GM18870 (cell line): ENCODE measurements around the gene ABI3BP.
A peak's percentile ranks its signal among the peaks of the same experiment; 100 is the strongest.

Experiments used
- ATAC-seq: cut with Tn5 transposase; IDR thresholded peaks from one replicate; pipeline ENCODE4 v1.9.1; 2021; ENCODE audit warnings: moderate library complexity; ENCODE audit not compliant: unreplicated experiment

The ABI3BP gene

GRCh38 chr3:100891033-100891432, 102.2 kb downstream of the ABI3BP start:
- ATAC-seq = no peak

GRCh38 chr3:100888881-100889280, 104.3 kb downstream of the ABI3BP start:
- ATAC-seq = no peak

GRCh38 chr3:100882571-100882984, 110.6 kb downstream of the ABI3BP start:
- no peak for ATAC-seq

- no peak for ATAC-seq
Measured at GRCh38 chr3:100880845-100881244, 112.4 kb downstream of the ABI3BP start.

- ATAC-seq = no peak
Measured at GRCh38 chr3:100880072-100880471, 113.1 kb downstream of the ABI3BP start.

- ATAC-seq = no peak
Measured at GRCh38 chr3:100879195-100879810, 113.9 kb downstream of the ABI3BP start.

- ATAC-seq = no peak
Measured at GRCh38 chr3:100877286-100877685, 115.9 kb downstream of the ABI3BP start.

- ATAC-seq = no peak
Measured at GRCh38 chr3:100875239-100875638, 118.0 kb downstream of the ABI3BP start.

- no peak for ATAC-seq
Measured at GRCh38 chr3:100873611-100874010, 119.6 kb downstream of the ABI3BP start.

GRCh38 chr3:100871306-100871705, 121.9 kb downstream of the ABI3BP start:
- ATAC-seq = no peak

GRCh38 chr3:100869787-100870186, 123.4 kb downstream of the ABI3BP start:
- ATAC-seq = no peak

GRCh38 chr3:100868894-100869293, 124.3 kb downstream of the ABI3BP start:
- ATAC-seq = no peak

GRCh38 chr3:100868096-100868495, 125.1 kb downstream of the ABI3BP start:
- ATAC-seq = no peak

- no peak for ATAC-seq
Measured at GRCh38 chr3:100865442-100865841, 127.8 kb downstream of the ABI3BP start.

- ATAC-seq = no peak
Measured at GRCh38 chr3:100864471-100865250, 128.6 kb downstream of the ABI3BP start.

GRCh38 chr3:100857863-100858262, 135.4 kb downstream of the ABI3BP start:
- ATAC-seq = no peak

GRCh38 chr3:100856821-100857220, 136.4 kb downstream of the ABI3BP start:
- no peak for ATAC-seq

GRCh38 chr3:100852840-100853239, 140.4 kb downstream of the ABI3BP start:
- ATAC-seq = no peak

GRCh38 chr3:100850701-100851100, 142.5 kb downstream of the ABI3BP start:
- ATAC-seq = no peak

- no peak for ATAC-seq
Measured at GRCh38 chr3:100850156-100850555, 143.1 kb downstream of the ABI3BP start.

- peak; percentile 59 for ATAC-seq
Measured at GRCh38 chr3:100844063-100844936, 148.9 kb downstream of the ABI3BP start.

GRCh38 chr3:100838157-100838556, 155.1 kb downstream of the ABI3BP start:
- ATAC-seq = no peak
